K562 (cell line): ENCODE results near the gene ZDHHC1. TPM values are rescaled to one million over a fixed set of nuclear protein-coding genes. Genes with fewer than 3 reads are reported as not detected.

Experiments
- ATAC-seq: fragments of 200-7000 bp; cut with Tn5 transposase; 3 replicates; pipeline ENCODE4 v1.9.1; 2020; ENCODE audit warnings: moderate library complexity
- BruUV-seq: library from RNA; stranded (reverse); fragments of 400-500 nt; replicated peaks from 2 replicates; lab custom pipeline; 2021; lab: Mats Ljungman, UMichigan
- CTCF ChIA-PET: fragments of 300-600 bp; formaldehyde crosslinking; extraction: SDS; loops from one replicate; lab custom pipeline; 2021; ENCODE audit warnings: low intra/inter-chr PET ratio; lab: Yijun Ruan, JAX
- POLR2A ChIA-PET: fragments of 300-600, 350-650 bp; sonication (Branson Sonifier 250); formaldehyde crosslinking; extraction: SDS; loops from one replicate; lab custom pipeline; 2021; ENCODE audit warnings: antibody characterized with exemption, inconsistent platforms; lab: Yijun Ruan, JAX
- DNase-seq, 4 experiments: peaks; one replicate each; pipeline versions ENCODE4 v3.0.0 to v3.0.0-alpha.2; 2011 to 2018; ENCODE audit warnings: low spot score in 3 of 4, mixed read lengths in 3 of 4; ENCODE audit errors: extremely low read depth in 1 of 4
- FAIRE-seq: peaks from 2 replicates; lab custom pipeline; 2011; peaks lifted over from hg19 to GRCh38; lab: Jason Lieb, UNC
- H2AFZ ChIP-seq: 2 replicates; pipeline ENCODE4 v1.6.0; 2011; ENCODE audit warnings: low read depth, low read length, control low read depth, inconsistent platforms
- H3K27ac ChIP-seq: fragments of 200-600 bp; 3 replicates; pipeline ENCODE4 v1.8.0; 2011; ENCODE audit warnings: low read depth, mild to moderate bottlenecking, control low read depth, inconsistent platforms, low read length, moderate library complexity, mixed read lengths; ENCODE audit errors: extremely low read depth
- H3K27me3 ChIP-seq, 2 experiments: fragments of 300-600 bp in 1 of 2; 2 replicates in 1 of 2; 3 replicates in 1 of 2; pipeline versions ENCODE4 v1.6.0 to v1.8.0; 2011; ENCODE audit warnings: inconsistent platforms in 2 of 2, low read length in 2 of 2, mild to moderate bottlenecking in 1 of 2, mixed read lengths in 1 of 2, moderate library complexity in 1 of 2; ENCODE audit not compliant: control insufficient read depth in 2 of 2, insufficient read depth in 2 of 2
- H3K36me3 ChIP-seq: fragments of 300-600 bp; 3 replicates; pipeline ENCODE4 v1.8.0; 2011; ENCODE audit warnings: mild to moderate bottlenecking, low read length, inconsistent platforms; ENCODE audit not compliant: control insufficient read depth, insufficient read depth
- H3K4me1 ChIP-seq, 2 experiments: fragments of 200-600 bp in 1 of 2; replicated peaks in 1 of 2; 2 replicates in 1 of 2; 3 replicates in 1 of 2; pipeline versions ENCODE4 v1.5.1 to v1.8.0; 2011; ENCODE audit warnings: inconsistent platforms in 2 of 2, low read length in 2 of 2, mild to moderate bottlenecking in 1 of 2, mixed read lengths in 1 of 2, moderate library complexity in 1 of 2; ENCODE audit not compliant: control insufficient read depth in 2 of 2, insufficient read depth in 2 of 2
- H3K4me2 ChIP-seq: 2 replicates; pipeline ENCODE4 v1.6.1; 2011; ENCODE audit warnings: low read length, control low read depth, inconsistent platforms, mixed read lengths; ENCODE audit not compliant: insufficient read depth
- H3K4me3 ChIP-seq: fragments of 200-600 bp; sonication (generic), shearing (Covaris generic); 2 replicates; pipeline ENCODE4 v1.5.1; 2016; ENCODE audit warnings: control low read depth, inconsistent platforms
- H3K79me2 ChIP-seq: fragments of 200-600 bp; 3 replicates; pipeline ENCODE4 v1.8.0; 2011; ENCODE audit warnings: low read length, inconsistent platforms; ENCODE audit not compliant: control insufficient read depth, insufficient read depth
- H3K9ac ChIP-seq, 2 experiments: 2 replicates each; pipeline versions ENCODE4 v1.6.0 to v1.6.1; 2011; ENCODE audit warnings: low read depth in 2 of 2, low read length in 2 of 2, control low read depth in 1 of 2, inconsistent platforms in 1 of 2, mild to moderate bottlenecking in 1 of 2, mixed read lengths in 1 of 2; ENCODE audit not compliant: insufficient read depth in 1 of 2
- H3K9me1 ChIP-seq: one replicate; pipeline ENCODE4 v1.6.0; 2011; ENCODE audit warnings: inconsistent platforms, mild to moderate bottlenecking, low read length, moderate library complexity; ENCODE audit not compliant: control insufficient read depth, insufficient read depth
- H3K9me3 ChIP-seq: replicated peaks from 2 replicates; pipeline ENCODE4 v1.5.1; 2011; ENCODE audit warnings: low read depth, low read length, inconsistent platforms; ENCODE audit not compliant: control insufficient read depth, insufficient read depth
- H4K20me1 ChIP-seq: replicated peaks from 2 replicates; pipeline ENCODE4 v1.6.1; 2011; ENCODE audit warnings: low read length, inconsistent platforms, mixed read lengths; ENCODE audit not compliant: control insufficient read depth, insufficient read depth
- KLF6 ChIP-seq: fragments of 250-450 bp; sonication (Bioruptor Pico); IDR thresholded peaks from 2 replicates; pipeline ENCODE4 v1.4.0; 2020; ENCODE audit warnings: mild to moderate bottlenecking, moderate library complexity, borderline replicate concordance
- NFIX ChIP-seq: fragments of 250-450 bp; sonication (Bioruptor Pico); IDR thresholded peaks from 2 replicates; pipeline ENCODE4 v1.4.0; 2020; ENCODE audit warnings: low read depth, mild to moderate bottlenecking, moderate library complexity
- POLR3A ChIP-seq: IDR thresholded peaks from 2 replicates; pipeline ENCODE4 v1.6.1; 2011; ENCODE audit warnings: borderline replicate concordance, mild to moderate bottlenecking, moderate library complexity; ENCODE audit not compliant: insufficient read length, insufficient read depth; ENCODE audit errors: extremely low read depth
- SIN3A ChIP-seq, 2 experiments: fragments of 150-350 bp in 1 of 2; IDR thresholded peaks; 2 replicates each; pipeline ENCODE4 v1.6.1; 2011 to 2016; ENCODE audit warnings: borderline replicate concordance in 2 of 2, low read depth in 2 of 2, low read length in 2 of 2, mild to moderate bottlenecking in 2 of 2, moderate library complexity in 2 of 2; ENCODE audit not compliant: control insufficient read depth in 1 of 2
- TAF9B ChIP-seq: fragments of 450-650 bp; IDR thresholded peaks from 2 replicates; pipeline ENCODE4 v1.6.1; 2018; ENCODE audit warnings: mild to moderate bottlenecking; ENCODE audit not compliant: partially characterized antibody
- TAL1 ChIP-seq: fragments of 450-650 bp; IDR thresholded peaks from 2 replicates; pipeline ENCODE4 v1.6.1; 2016; ENCODE audit warnings: mild to moderate bottlenecking
- ZBTB26 ChIP-seq: fragments of 450-650 bp; formaldehyde crosslinking; IDR thresholded peaks from 2 replicates; pipeline ENCODE4 v1.4.0; 2022; ENCODE audit warnings: missing genetic modification characterization
- ZNF124 ChIP-seq: sonication (generic); formaldehyde crosslinking; IDR thresholded peaks from 2 replicates; pipeline ENCODE4 v1.8.1; 2022; ENCODE audit warnings: missing genetic modification reagents
- ZNF75A ChIP-seq: fragments of 450-650 bp; formaldehyde crosslinking; IDR thresholded peaks from 2 replicates; pipeline ENCODE4 v1.4.0; 2020; ENCODE audit warnings: mild to moderate bottlenecking
- WGBS: fragments of 100-300 bp; shearing (Covaris generic); methylation state at CpG from one replicate; pipeline ENCODE4 v1.1.6; 2016; ENCODE audit warnings: low coverage, mixed read lengths; ENCODE audit not compliant: insufficient coverage; ENCODE audit errors: missing lambda C conversion rate; 5-methylcytosine and 5-hydroxymethylcytosine counted together
- in situ Hi-C: fragments of 300-500 bp; cut with MboI; formaldehyde crosslinking; loops from 4 replicates; pipeline ENCODE4 v1.15.0; 2018; ENCODE audit warnings: inconsistent platforms, mixed read lengths
- intact Hi-C: fragments of 100-400 bp; cut with micrococcal nuclease; formaldehyde crosslinking; loops from 2 replicates; pipeline ENCODE4 v1.14.2; 2022
- polyA plus RNA-seq, 8 experiments: library from polyadenylated mRNA; depleted of rRNA in 4 of 8; stranded (reverse) in 5 of 8; unstranded in 3 of 8; fragments of >200 nt; fragmentation: Nextera tagmentation in 2 of 8; fragmentation: Illumina TruSeq in 1 of 8; extraction: Ambion mirVana in 2 of 8; extraction: Trizol in 1 of 8; gene quantifications; 2 replicates each; pipeline versions ENCODE4 v1.2.1 to v1.2.3, GENCODE V29; 2011 to 2014; ENCODE audit warnings: inconsistent platforms in 1 of 8, missing spikeins in 1 of 8
- total RNA-seq, 7 experiments: library from RNA; depleted of rRNA in 6 of 7; stranded (reverse); fragments of >200 nt in 6 of 7; fragmentation: Illumina TruSeq in 2 of 7; extraction: Trizol in 2 of 7; gene quantifications; 2 replicates each; pipeline versions ENCODE4 v1.2.1 to v1.2.3, GENCODE V29; 2011 to 2021; ENCODE audit warnings: low replicate concordance in 1 of 7

The ZDHHC1 gene
- total and polyA plus RNA-seq, 9 of the 15 experiments (the other 6 are each of a cell fraction or from before 2014, with no cell fraction given): 0.06 to 0.77 (median 0.25) TPM; not detected in 4

DNA sequence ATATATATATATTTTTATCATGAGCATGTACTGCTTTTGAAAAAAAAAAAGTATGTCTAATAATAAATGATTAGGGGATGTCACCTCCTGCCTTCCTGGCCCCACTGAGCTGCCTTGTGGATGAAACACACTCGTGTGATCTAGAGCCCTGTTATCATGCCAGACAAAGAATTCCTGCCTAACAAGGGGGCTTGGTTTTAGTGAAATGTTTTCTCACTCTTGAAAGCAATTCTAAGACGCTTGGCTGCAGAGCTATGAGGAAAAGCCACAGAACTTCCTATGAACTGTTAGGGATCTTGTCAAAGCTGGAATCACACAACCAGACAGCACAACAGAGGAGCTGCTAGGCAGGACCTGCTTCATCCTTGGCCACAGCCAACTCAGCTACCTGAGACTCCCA, 4.0 kb downstream of the ZDHHC1 start:
- no TSS peak for BruUV-seq
- in situ Hi-C loops: loop anchor here (25.0 kb wide), 1 partner anchor 450 kb away; the partner anchor contains the start of gene CES3
- Histone ChIP-seq H3K4me3 (no peak overlapping the region), H3K79me2 (no peaks in the 10 kb centered on the region), H3K9ac (no peak overlapping the region), H3K4me1 (peaks cover 0 to 9% of the 10 kb centered on the region in 2 experiments; a peak in 2 of 5 replicates), H3K27ac (no peak overlapping the region), H2AFZ (no peak overlapping the region), H3K9me3 (no peaks in the 10 kb centered on the region), H4K20me1 (0 out of 2 replicates have a peak, but pooled peaks cover 2% of the 10 kb centered on the region), H3K27me3 (peaks cover 46 to 88% of the 10 kb centered on the region in 2 experiments), H3K36me3 (no peaks in the 10 kb centered on the region), H3K4me2 (no peak overlapping the region), H3K9me1 (no peaks in the 10 kb centered on the region)
- POLR2A ChIA-PET: interaction anchor here (0.6 to 0.7 kb wide), 3 partner anchors 27 to 208 kb away, joined by 3 to 4 read pairs (median 3); no protein-coding TSS in a partner anchor
- intact Hi-C loops: loop anchor here (10.0 kb wide), 1 partner anchor 47 kb away; no protein-coding TSS in a partner anchor
- DNase-seq (no peak), ATAC-seq (no peak), FAIRE-seq (no peak)
- 0% methylated on average over 2 of the region's 2 CpGs for WGBS
- no peak for TF ChIP-seq POLR3A
- no peak for TF ChIP-seq ZNF124 (CRISPR knock-in tag)
- no peak for TF ChIP-seq ZNF75A (CRISPR knock-in tag)
- no peak for TF ChIP-seq SIN3A (IDR thresholded peaks at IDR 0.05; ENCODE audit: borderline replicate concordance in 2 of 2, control insufficient read depth in 1 of 2, low read depth in 2 of 2, low read length in 2 of 2)
- TF ChIP-seq NFIX (CRISPR knock-in tag): no peak
- no peak for TF ChIP-seq ZBTB26 (CRISPR knock-in tag)
- no peak for TF ChIP-seq TAL1
- no peak for TF ChIP-seq KLF6
- no peak for TF ChIP-seq TAF9B
- CTCF ChIA-PET: interaction anchor here (0.6 kb wide), 1 partner anchor 108 kb away, joined by 5 read pairs; no protein-coding TSS in a partner anchor
